K562 (cell line): ENCODE results near the gene SEMA3A. TPM values are rescaled to one million over a fixed set of nuclear protein-coding genes. Genes with fewer than 3 reads are reported as not detected.

Source experiments
- ATAC-seq: fragments of 200-7000 bp; cut with Tn5 transposase; 3 replicates; pipeline ENCODE4 v1.9.1; 2020; ENCODE audit warnings: moderate library complexity
- BruUV-seq: library from RNA; stranded (reverse); fragments of 400-500 nt; replicated peaks from 2 replicates; lab custom pipeline; 2021; lab: Mats Ljungman, UMichigan
- CTCF ChIA-PET: fragments of 300-600 bp; formaldehyde crosslinking; extraction: SDS; loops from one replicate; lab custom pipeline; 2021; ENCODE audit warnings: low intra/inter-chr PET ratio; lab: Yijun Ruan, JAX
- POLR2A ChIA-PET: fragments of 300-600, 350-650 bp; sonication (Branson Sonifier 250); formaldehyde crosslinking; extraction: SDS; loops from one replicate; lab custom pipeline; 2021; ENCODE audit warnings: antibody characterized with exemption, inconsistent platforms; lab: Yijun Ruan, JAX
- DNase-seq, 4 experiments: peaks; one replicate each; pipeline versions ENCODE4 v3.0.0 to v3.0.0-alpha.2; 2011 to 2018; ENCODE audit warnings: low spot score in 3 of 4, mixed read lengths in 3 of 4; ENCODE audit errors: extremely low read depth in 1 of 4
- FAIRE-seq: peaks from 2 replicates; lab custom pipeline; 2011; peaks lifted over from hg19 to GRCh38; lab: Jason Lieb, UNC
- H2AFZ ChIP-seq: 2 replicates; pipeline ENCODE4 v1.6.0; 2011; ENCODE audit warnings: low read depth, low read length, control low read depth, inconsistent platforms
- H3K27ac ChIP-seq: fragments of 200-600 bp; 3 replicates; pipeline ENCODE4 v1.8.0; 2011; ENCODE audit warnings: low read depth, mild to moderate bottlenecking, control low read depth, inconsistent platforms, low read length, moderate library complexity, mixed read lengths; ENCODE audit errors: extremely low read depth
- H3K27me3 ChIP-seq, 2 experiments: fragments of 300-600 bp in 1 of 2; 2 replicates in 1 of 2; 3 replicates in 1 of 2; pipeline versions ENCODE4 v1.6.0 to v1.8.0; 2011; ENCODE audit warnings: inconsistent platforms in 2 of 2, low read length in 2 of 2, mild to moderate bottlenecking in 1 of 2, mixed read lengths in 1 of 2, moderate library complexity in 1 of 2; ENCODE audit not compliant: control insufficient read depth in 2 of 2, insufficient read depth in 2 of 2
- H3K36me3 ChIP-seq: fragments of 300-600 bp; 3 replicates; pipeline ENCODE4 v1.8.0; 2011; ENCODE audit warnings: mild to moderate bottlenecking, low read length, inconsistent platforms; ENCODE audit not compliant: control insufficient read depth, insufficient read depth
- H3K4me1 ChIP-seq, 2 experiments: fragments of 200-600 bp in 1 of 2; replicated peaks in 1 of 2; 2 replicates in 1 of 2; 3 replicates in 1 of 2; pipeline versions ENCODE4 v1.5.1 to v1.8.0; 2011; ENCODE audit warnings: inconsistent platforms in 2 of 2, low read length in 2 of 2, mild to moderate bottlenecking in 1 of 2, mixed read lengths in 1 of 2, moderate library complexity in 1 of 2; ENCODE audit not compliant: control insufficient read depth in 2 of 2, insufficient read depth in 2 of 2
- H3K4me2 ChIP-seq: 2 replicates; pipeline ENCODE4 v1.6.1; 2011; ENCODE audit warnings: low read length, control low read depth, inconsistent platforms, mixed read lengths; ENCODE audit not compliant: insufficient read depth
- H3K4me3 ChIP-seq: fragments of 200-600 bp; sonication (generic), shearing (Covaris generic); 2 replicates; pipeline ENCODE4 v1.5.1; 2016; ENCODE audit warnings: control low read depth, inconsistent platforms
- H3K79me2 ChIP-seq: fragments of 200-600 bp; 3 replicates; pipeline ENCODE4 v1.8.0; 2011; ENCODE audit warnings: low read length, inconsistent platforms; ENCODE audit not compliant: control insufficient read depth, insufficient read depth
- H3K9ac ChIP-seq, 2 experiments: 2 replicates each; pipeline versions ENCODE4 v1.6.0 to v1.6.1; 2011; ENCODE audit warnings: low read depth in 2 of 2, low read length in 2 of 2, control low read depth in 1 of 2, inconsistent platforms in 1 of 2, mild to moderate bottlenecking in 1 of 2, mixed read lengths in 1 of 2; ENCODE audit not compliant: insufficient read depth in 1 of 2
- H3K9me1 ChIP-seq: one replicate; pipeline ENCODE4 v1.6.0; 2011; ENCODE audit warnings: inconsistent platforms, mild to moderate bottlenecking, low read length, moderate library complexity; ENCODE audit not compliant: control insufficient read depth, insufficient read depth
- H3K9me3 ChIP-seq: replicated peaks from 2 replicates; pipeline ENCODE4 v1.5.1; 2011; ENCODE audit warnings: low read depth, low read length, inconsistent platforms; ENCODE audit not compliant: control insufficient read depth, insufficient read depth
- H4K20me1 ChIP-seq: replicated peaks from 2 replicates; pipeline ENCODE4 v1.6.1; 2011; ENCODE audit warnings: low read length, inconsistent platforms, mixed read lengths; ENCODE audit not compliant: control insufficient read depth, insufficient read depth
- ELK3 ChIP-seq: fragments of 450-650 bp; formaldehyde crosslinking; IDR thresholded peaks from 2 replicates; pipeline ENCODE4 v1.4.0; 2020; ENCODE audit warnings: mild to moderate bottlenecking
- ILK ChIP-seq: fragments of 450-650 bp; IDR thresholded peaks from 2 replicates; pipeline ENCODE4 v1.6.1; 2016; ENCODE audit warnings: missing genetic modification characterization, low read depth, mild to moderate bottlenecking, missing compliant biosample characterization, moderate library complexity, borderline replicate concordance
- MEIS2 ChIP-seq: fragments of 450-650 bp; IDR thresholded peaks from 2 replicates; pipeline ENCODE4 v1.6.1; 2014; ENCODE audit warnings: mild to moderate bottlenecking; ENCODE audit not compliant: partially characterized antibody
- PRPF4 ChIP-seq: fragments of 200-400 bp; formaldehyde crosslinking; IDR thresholded peaks from one replicate; pipeline ENCODE4 v1.6.1; 2017; ENCODE audit warnings: low read length, low read depth, mild to moderate bottlenecking; ENCODE audit not compliant: insufficient read depth, poor library complexity, severe bottlenecking
- RAD51 ChIP-seq: fragments of 450-650 bp; IDR thresholded peaks from 2 replicates; pipeline ENCODE4 v1.7.1; 2016; ENCODE audit warnings: low read depth, mild to moderate bottlenecking, borderline replicate concordance
- SMAD3 ChIP-seq: fragments of 450-650 bp; formaldehyde crosslinking; conservative IDR thresholded peaks from 2 replicates; pipeline ENCODE4 v1.4.0; 2020; ENCODE audit warnings: mild to moderate bottlenecking
- ZNF146 ChIP-seq: IDR thresholded peaks from one replicate; pipeline ENCODE4 v1.6.1; 2018; ENCODE audit warnings: missing compliant biosample characterization; ENCODE audit not compliant: unreplicated experiment
- WGBS: fragments of 100-300 bp; shearing (Covaris generic); methylation state at CpG from one replicate; pipeline ENCODE4 v1.1.6; 2016; ENCODE audit warnings: low coverage, mixed read lengths; ENCODE audit not compliant: insufficient coverage; ENCODE audit errors: missing lambda C conversion rate; 5-methylcytosine and 5-hydroxymethylcytosine counted together
- in situ Hi-C: fragments of 300-500 bp; cut with MboI; formaldehyde crosslinking; loops from 4 replicates; pipeline ENCODE4 v1.15.0; 2018; ENCODE audit warnings: inconsistent platforms, mixed read lengths
- intact Hi-C: fragments of 100-400 bp; cut with micrococcal nuclease; formaldehyde crosslinking; loops from 2 replicates; pipeline ENCODE4 v1.14.2; 2022
- polyA plus RNA-seq, 8 experiments: library from polyadenylated mRNA; depleted of rRNA in 4 of 8; stranded (reverse) in 5 of 8; unstranded in 3 of 8; fragments of >200 nt; fragmentation: Nextera tagmentation in 2 of 8; fragmentation: Illumina TruSeq in 1 of 8; extraction: Ambion mirVana in 2 of 8; extraction: Trizol in 1 of 8; gene quantifications; 2 replicates each; pipeline versions ENCODE4 v1.2.1 to v1.2.3, GENCODE V29; 2011 to 2014; ENCODE audit warnings: inconsistent platforms in 1 of 8, missing spikeins in 1 of 8
- total RNA-seq, 7 experiments: library from RNA; depleted of rRNA in 6 of 7; stranded (reverse); fragments of >200 nt in 6 of 7; fragmentation: Illumina TruSeq in 2 of 7; extraction: Trizol in 2 of 7; gene quantifications; 2 replicates each; pipeline versions ENCODE4 v1.2.1 to v1.2.3, GENCODE V29; 2011 to 2021; ENCODE audit warnings: low replicate concordance in 1 of 7
- TF ChIP-seq, protein P1 (sequence below): fragments of 450-650 bp; IDR thresholded peaks from 2 replicates; pipeline ENCODE4 v1.6.1; 2017; ENCODE audit warnings: antibody characterized with exemption

SEMA3A gene
- total and polyA plus RNA-seq, 9 of the 15 experiments (the other 6 are each of a cell fraction or from before 2014, with no cell fraction given), result 0.36 to 3.0 (median 1.1) TPM

GRCh38 chr7:83931968-83932367 is 262.6 kb downstream of the SEMA3A start:
- H3K79me2 ChIP-seq, result no peaks in the 10 kb centered on the region
- DNase-seq (no peak), ATAC-seq (no peak), FAIRE-seq (no peak)
- no peaks in the 10 kb centered on the region for H3K4me1 ChIP-seq
- ChIA-PET CTCF (interaction anchor here (0.6 kb wide), 1 partner anchor 1964 kb away, joined by 3 read pairs; no protein-coding TSS in a partner anchor), POLR2A (interaction anchor here (0.7 kb wide), 1 partner anchor 102 kb away, joined by 5 read pairs; no protein-coding TSS in a partner anchor)
- no peaks in the 10 kb centered on the region for H3K9me3 ChIP-seq
- no peaks in the 10 kb centered on the region for H3K9me1 ChIP-seq
- no peak overlapping the region for H2AFZ ChIP-seq
- 1% methylated on average over 2 of the region's 2 CpGs for WGBS
- TF ChIP-seq ZNF146 (no peak), PRPF4 (no peak), RAD51 (no peak), ELK3 (CRISPR knock-in tag) (no peak), ILK (tag) (no peak), MEIS2 (no peak), SMAD3 (no peak)
- TF ChIP-seq, protein P1, sequence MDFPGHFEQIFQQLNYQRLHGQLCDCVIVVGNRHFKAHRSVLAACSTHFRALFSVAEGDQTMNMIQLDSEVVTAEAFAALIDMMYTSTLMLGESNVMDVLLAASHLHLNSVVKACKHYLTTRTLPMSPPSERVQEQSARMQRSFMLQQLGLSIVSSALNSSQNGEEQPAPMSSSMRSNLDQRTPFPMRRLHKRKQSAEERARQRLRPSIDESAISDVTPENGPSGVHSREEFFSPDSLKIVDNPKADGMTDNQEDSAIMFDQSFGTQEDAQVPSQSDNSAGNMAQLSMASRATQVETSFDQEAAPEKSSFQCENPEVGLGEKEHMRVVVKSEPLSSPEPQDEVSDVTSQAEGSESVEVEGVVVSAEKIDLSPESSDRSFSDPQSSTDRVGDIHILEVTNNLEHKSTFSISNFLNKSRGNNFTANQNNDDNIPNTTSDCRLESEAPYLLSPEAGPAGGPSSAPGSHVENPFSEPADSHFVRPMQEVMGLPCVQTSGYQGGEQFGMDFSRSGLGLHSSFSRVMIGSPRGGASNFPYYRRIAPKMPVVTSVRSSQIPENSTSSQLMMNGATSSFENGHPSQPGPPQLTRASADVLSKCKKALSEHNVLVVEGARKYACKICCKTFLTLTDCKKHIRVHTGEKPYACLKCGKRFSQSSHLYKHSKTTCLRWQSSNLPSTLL, result no peak
- no peak overlapping the region for H3K4me3 ChIP-seq
- intact Hi-C loops (loop anchor here (10.0 kb wide), 1 partner anchor 1923 kb away; no protein-coding TSS in a partner anchor), in situ Hi-C loops (loop anchor here (25.0 kb wide), 1 partner anchor 1080 kb away; no protein-coding TSS in a partner anchor)
- no peaks in the 10 kb centered on the region for H4K20me1 ChIP-seq
- no peak overlapping the region for H3K9ac ChIP-seq
- no TSS peak for BruUV-seq
- no peaks in the 10 kb centered on the region for H3K36me3 ChIP-seq
- no peaks in the 10 kb centered on the region for H3K27me3 ChIP-seq
- no peak overlapping the region for H3K27ac ChIP-seq
- H3K4me2 ChIP-seq, result no peak overlapping the region
